ENCODE data around the gene YY1.

DNA sequence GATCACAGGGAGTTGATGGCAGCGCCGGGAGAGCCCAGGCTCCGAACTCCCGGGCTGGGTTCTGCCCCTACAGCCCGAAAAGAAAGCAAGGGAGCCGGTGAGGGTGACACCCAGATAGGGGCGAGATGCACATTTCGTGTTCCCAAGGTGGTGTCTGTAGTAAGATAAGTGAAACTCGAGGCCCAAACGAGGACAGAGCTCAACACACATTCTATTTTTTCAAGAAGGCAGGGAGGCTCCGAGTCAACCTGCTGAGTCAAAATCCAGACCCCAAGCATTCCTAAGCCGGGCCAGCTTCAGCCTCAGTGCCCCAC, 24.2 kb upstream of the YY1 start:
- TF ChIP-seq PURB (CRISPR knock-in tag; IDR thresholded peaks at IDR 0.05; ENCODE audit: low read depth) (no peak), JUND (IDR thresholded peaks at IDR 0.05; ENCODE audit: borderline replicate concordance, low read depth, low read length) (no peak), JUND (tag; IDR thresholded peaks at IDR 0.05; ENCODE audit: borderline replicate concordance, low read depth, low read length) (no peak), ZNF830 (CRISPR knock-in tag; IDR thresholded peaks at IDR 0.05) (no peak), HDAC2 (IDR thresholded peaks at IDR 0.05) (no peak; the same call in 1 of the 2 replicates), SP1 (CRISPR knock-in tag; IDR thresholded peaks at IDR 0.05) (no peak), POLR2A (conservative IDR thresholded peaks at IDR 0.05) (no peak), SREBF2 (CRISPR knock-in tag; IDR thresholded peaks at IDR 0.05) (no peak), BACH1 (tag; IDR thresholded peaks at IDR 0.05) (no peak), NR2C1 (IDR thresholded peaks at IDR 0.05) (no peak), NR2C1 (tag; IDR thresholded peaks at IDR 0.05) (no peak)
- TF ChIP-seq, protein P1, sequence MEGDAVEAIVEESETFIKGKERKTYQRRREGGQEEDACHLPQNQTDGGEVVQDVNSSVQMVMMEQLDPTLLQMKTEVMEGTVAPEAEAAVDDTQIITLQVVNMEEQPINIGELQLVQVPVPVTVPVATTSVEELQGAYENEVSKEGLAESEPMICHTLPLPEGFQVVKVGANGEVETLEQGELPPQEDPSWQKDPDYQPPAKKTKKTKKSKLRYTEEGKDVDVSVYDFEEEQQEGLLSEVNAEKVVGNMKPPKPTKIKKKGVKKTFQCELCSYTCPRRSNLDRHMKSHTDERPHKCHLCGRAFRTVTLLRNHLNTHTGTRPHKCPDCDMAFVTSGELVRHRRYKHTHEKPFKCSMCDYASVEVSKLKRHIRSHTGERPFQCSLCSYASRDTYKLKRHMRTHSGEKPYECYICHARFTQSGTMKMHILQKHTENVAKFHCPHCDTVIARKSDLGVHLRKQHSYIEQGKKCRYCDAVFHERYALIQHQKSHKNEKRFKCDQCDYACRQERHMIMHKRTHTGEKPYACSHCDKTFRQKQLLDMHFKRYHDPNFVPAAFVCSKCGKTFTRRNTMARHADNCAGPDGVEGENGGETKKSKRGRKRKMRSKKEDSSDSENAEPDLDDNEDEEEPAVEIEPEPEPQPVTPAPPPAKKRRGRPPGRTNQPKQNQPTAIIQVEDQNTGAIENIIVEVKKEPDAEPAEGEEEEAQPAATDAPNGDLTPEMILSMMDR (IDR thresholded peaks at IDR 0.05 in 2 of 3, conservative IDR thresholded peaks at IDR 0.05 in 1 of 3; ENCODE audit: insufficient read depth in 2 of 3, low read depth in 1 of 3, low read length in 3 of 3), result no peak
- TF ChIP-seq, protein P2, sequence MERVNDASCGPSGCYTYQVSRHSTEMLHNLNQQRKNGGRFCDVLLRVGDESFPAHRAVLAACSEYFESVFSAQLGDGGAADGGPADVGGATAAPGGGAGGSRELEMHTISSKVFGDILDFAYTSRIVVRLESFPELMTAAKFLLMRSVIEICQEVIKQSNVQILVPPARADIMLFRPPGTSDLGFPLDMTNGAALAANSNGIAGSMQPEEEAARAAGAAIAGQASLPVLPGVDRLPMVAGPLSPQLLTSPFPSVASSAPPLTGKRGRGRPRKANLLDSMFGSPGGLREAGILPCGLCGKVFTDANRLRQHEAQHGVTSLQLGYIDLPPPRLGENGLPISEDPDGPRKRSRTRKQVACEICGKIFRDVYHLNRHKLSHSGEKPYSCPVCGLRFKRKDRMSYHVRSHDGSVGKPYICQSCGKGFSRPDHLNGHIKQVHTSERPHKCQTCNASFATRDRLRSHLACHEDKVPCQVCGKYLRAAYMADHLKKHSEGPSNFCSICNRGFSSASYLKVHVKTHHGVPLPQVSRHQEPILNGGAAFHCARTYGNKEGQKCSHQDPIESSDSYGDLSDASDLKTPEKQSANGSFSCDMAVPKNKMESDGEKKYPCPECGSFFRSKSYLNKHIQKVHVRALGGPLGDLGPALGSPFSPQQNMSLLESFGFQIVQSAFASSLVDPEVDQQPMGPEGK (CRISPR knock-in tag; IDR thresholded peaks at IDR 0.05; ENCODE audit: borderline replicate concordance), result no peak
